Suppressor macrophage treated with lipopolysaccharide for 1 hour (primary cell): ENCODE measurements around the gene POLR2J.

Source experiments
- DNase-seq, 3 donors: peaks; one replicate each; pipeline ENCODE4 v3.0.0-alpha.2; 2020 to 2022

The POLR2J gene

DNA sequence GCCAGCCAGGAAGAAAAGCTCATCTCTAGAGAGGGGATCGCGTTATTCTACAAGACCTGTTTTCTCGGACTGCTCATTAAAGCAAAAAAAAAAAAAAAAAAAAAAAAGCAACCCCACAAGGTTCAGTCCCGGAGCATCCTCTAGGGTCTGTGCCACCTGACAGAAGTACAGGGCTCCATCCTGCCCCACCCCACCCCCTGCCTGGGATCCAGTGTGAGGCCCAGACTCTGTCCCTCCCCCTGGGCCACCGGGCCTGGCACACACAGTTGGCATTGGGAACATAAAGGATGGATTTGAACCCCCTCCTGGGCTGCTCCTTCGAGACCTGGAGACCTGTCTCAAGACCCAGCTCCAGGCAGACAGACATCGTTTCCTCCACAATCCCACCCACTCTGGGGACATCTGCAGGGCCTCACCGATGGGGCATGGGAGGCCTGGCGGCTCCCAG lies 44.7 kb downstream of the POLR2J start:
- DNase-seq: no peak

- DNase-seq: peak; percentile 82 to 96 (median 91)
Observed at GRCh38 chr7:102433219-102434038, 45.3 kb downstream of the POLR2J start, which contains the start of gene ORAI2. Gene ORAI2 (plus strand): TSS chr7:102433575. CDS start chr7:102438957, 5,382 bp downstream.

DNA sequence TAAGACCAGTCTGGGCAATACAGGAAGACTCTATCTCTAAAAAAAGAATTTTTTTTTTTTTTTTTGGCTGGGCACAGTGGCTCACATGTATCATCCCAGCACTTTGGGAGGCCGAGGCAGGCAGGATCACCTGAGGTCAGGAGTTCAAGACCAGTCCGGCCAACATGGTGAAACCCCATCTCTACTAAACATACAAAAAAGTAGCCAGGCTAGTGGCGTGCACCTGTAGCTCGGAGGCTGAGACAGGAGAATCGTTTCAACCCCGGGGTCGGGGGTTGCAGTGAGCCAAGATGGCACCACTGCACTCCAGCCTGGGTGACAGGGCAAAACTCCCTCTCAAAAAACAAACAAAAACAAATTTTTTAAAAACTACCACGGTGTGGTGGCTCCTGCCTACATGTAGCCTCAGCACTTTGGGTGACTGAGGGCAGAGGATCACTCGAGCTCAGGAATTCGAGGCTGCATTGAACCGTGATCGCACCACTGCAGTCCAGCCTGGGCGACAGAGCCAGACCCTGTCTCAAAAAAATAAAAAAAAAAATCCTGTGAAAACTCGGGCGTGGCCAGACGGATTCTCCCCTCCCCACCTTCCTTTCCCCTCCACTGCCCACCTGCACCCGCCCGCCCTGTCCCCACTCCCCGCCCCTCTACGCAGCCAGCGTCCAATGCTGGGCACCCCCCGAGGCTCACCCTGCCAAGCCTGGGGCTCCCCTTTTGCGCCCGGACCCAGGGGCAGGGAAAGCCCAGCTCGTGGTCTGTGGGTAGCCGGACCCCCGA lies 46.1 kb downstream of the POLR2J start:
- peak in 1 of 3 donors; percentile 15 for DNase-seq

- DNase-seq: peak; percentile 82 to 87 (median 83)
Observed at GRCh38 chr7:102431617-102432298, 47.0 kb downstream of the POLR2J start.

DNA sequence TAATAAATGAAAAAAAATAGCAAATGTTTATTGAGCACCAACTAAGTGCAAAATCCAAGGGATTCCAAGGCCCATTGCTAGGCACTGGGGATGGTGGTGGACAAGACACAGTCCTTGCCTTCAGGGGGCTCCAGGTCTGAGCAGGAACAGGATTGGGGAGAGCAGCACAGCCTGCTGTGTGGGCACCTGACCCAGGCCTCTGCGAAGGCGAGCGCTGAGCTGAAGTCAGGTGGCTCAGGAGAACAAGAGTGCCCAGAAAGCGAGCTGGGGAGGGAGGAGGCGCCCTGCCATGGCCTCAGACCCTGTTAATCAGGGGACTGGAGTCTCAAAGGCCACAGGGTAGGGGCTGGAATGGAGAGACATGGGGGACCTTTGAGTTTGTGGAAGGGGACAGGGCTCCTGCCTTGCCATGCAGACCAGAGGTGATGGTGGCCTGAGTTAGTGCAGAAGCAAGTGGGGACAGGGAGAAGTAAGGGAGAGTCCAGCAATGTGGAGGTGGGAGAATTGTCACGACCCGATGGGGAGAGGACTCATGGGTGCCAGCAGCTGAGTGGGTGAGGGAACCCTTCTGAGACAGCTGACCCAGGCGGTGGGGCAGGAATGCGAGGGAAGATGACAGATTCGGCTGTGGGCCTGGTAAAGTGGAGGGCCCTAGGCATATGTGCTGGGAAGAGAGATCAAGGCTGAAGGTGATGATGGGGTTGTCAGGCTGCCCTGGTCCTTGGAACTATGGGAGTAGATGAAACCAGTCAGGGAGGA lies 49.4 kb downstream of the POLR2J start:
- DNase-seq: peak; percentile 47 to 72 (median 64)

DNA sequence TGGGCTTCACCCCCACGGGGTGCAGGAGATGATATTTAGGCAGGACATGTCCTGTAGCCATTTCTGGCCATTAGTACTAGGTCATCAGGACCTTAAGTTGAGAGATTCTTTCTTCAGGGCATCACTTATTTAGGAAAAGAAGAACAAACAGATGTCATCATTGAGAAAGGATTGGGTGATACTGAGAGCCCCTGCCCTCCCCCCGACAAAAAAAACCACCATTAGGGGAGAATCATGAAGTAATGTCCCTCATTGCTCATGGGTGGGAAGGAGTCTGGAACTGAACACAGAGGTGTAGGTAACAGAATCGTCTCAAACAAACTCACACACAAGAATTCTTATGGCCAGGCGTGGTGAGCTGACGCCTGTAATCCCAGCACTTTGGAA lies 51.7 kb downstream of the POLR2J start:
- DNase-seq: peak; percentile 67 to 79 (median 69)

GRCh38 chr7:102426268-102427018 lies 52.3 kb downstream of the POLR2J start:
- peak; percentile 96 to 98 (median 97) for DNase-seq

DNA sequence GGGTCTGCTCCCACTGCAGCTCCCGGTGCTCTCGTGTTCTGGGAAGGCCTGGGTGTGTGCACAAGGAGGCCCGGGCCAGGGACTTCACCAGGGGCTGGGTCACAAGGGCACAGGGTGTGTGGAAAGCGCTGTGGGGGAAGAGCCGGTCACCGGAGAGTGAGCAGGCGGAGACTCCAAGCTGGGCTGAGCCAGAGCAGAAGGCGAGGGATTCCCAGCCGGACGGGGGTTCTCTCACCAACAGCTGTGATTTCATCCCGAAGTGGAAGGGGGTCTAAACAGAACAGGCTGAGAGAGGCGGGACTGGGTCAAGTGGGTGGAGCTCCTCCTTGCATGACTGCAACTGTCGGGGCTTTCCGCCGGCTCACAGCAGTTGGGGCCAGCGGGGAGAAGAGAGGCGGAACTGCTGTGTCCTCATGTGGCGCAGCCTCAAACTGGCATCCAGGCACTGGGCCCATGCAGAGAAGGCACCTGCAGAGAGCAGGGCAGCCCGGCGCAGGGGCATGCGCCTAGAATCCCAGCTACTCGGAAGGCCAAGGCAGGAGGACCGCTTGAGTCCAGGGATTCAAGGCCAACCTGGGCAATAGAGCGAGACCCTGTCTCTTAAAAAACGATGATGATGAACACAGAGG lies 53.0 kb downstream of the POLR2J start:
- DNase-seq: peak; percentile 98 to 100 (median 99)

- DNase-seq: peak; percentile 81 to 96 (median 89)
Observed at GRCh38 chr7:102424787-102425218, 53.9 kb downstream of the POLR2J start.

- DNase-seq: no peak
Observed at GRCh38 chr7:102424129-102424551, 54.6 kb downstream of the POLR2J start.
